IPS-18a (cell line): Measurements from ENCODE around the gene LMTK2.

Experiments used
- H3K27ac ChIP-seq: one replicate; pipeline ENCODE4 v1.5.1; 2013; ENCODE audit warnings: low read length
- H3K27me3 ChIP-seq: one replicate; pipeline ENCODE4 v1.6.1; 2013; ENCODE audit warnings: mild to moderate bottlenecking, low read length; ENCODE audit not compliant: control insufficient read depth, insufficient read depth
- H3K36me3 ChIP-seq: one replicate; pipeline ENCODE4 v1.6.1; 2013; ENCODE audit warnings: low read depth, low read length; ENCODE audit not compliant: control insufficient read depth
- H3K4me1 ChIP-seq: one replicate; pipeline ENCODE4 v1.6.1; 2013; ENCODE audit warnings: low read depth, low read length; ENCODE audit not compliant: control insufficient read depth
- H3K4me3 ChIP-seq: one replicate; pipeline ENCODE4 v1.5.1; 2013; ENCODE audit warnings: low read length
- H3K9ac ChIP-seq: one replicate; pipeline ENCODE4 v1.6.1; 2013; ENCODE audit warnings: mild to moderate bottlenecking, low read length, moderate library complexity
- H3K9me3 ChIP-seq: one replicate; pipeline ENCODE4 v1.6.1; 2013; ENCODE audit warnings: low read depth, low read length; ENCODE audit not compliant: control insufficient read depth

The LMTK2 gene

DNA sequence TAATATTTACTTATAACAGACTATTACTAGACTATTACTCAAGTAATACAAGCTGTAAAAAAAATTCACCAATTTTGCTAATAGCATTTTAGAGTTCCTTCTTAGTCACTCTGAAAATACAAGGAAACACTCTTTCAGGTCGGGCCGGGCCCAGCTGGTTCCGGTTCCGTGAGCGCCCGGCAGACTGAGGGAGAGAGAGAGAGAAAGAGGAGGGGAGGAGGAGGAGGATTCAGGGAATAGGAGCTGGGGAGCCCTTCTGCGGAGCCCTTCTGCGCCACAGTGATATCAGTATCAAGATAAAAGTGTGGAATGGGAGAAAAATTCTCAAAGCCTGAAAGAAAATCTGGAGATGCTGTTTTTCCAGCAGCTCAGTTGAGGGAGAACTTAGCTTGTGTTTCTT lies 74.1 kb downstream of the LMTK2 start:
- no peaks in the 10 kb centered on the region for H3K27me3 ChIP-seq
- H3K4me1 ChIP-seq: peaks cover 9% of the 10 kb centered on the region

GRCh38 chr7:98185101-98185500 lies 78.4 kb downstream of the LMTK2 start:
- Histone ChIP-seq H3K4me1 (peaks cover 9% of the 10 kb centered on the region), H3K27me3 (no peaks in the 10 kb centered on the region), H3K9me3 (no peaks in the 10 kb centered on the region), H3K4me3 (no peak overlapping the region), H3K36me3 (peaks cover 7% of the 10 kb centered on the region), H3K27ac (no peak overlapping the region), H3K9ac (no peak overlapping the region)

More for the DNA sequence above, 74.1 kb downstream of the LMTK2 start:
- Histone ChIP-seq H3K4me3 (no peak overlapping the region), H3K9me3 (no peaks in the 10 kb centered on the region), H3K36me3 (peaks cover 7% of the 10 kb centered on the region), H3K9ac (no peak overlapping the region), H3K27ac (no peak overlapping the region)

DNA sequence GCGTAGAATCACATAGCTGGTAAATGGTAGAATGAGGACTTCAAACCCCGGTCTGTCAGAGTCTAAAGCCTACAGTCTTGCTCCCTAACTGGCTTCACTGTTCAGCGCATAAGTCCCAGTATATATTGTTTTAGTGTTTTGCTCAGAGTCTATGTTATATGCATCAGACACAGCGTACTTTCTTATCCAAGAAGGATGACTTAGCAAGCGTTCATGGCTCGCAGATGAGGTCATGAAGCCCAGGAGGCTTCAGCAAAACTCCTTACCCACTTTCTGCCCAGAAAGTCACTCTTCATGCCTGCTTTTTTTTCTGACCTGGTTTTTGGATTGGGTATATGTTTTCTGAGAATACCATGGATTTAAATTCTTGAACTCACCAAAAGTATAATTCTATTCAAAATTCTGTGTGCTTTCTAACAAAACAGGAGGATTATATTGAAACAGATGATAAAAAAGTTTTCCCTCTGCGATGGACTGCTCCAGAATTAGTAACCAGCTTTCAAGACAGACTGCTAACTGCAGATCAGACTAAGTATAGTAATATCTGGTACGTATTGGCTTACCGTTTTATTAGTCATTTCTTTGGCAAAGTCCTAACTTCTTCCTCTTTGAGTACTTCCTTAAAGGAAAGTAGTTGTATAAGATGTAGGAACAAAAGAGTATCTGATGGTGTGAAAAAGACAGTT lies 79.9 kb downstream of the LMTK2 start:
- H3K27me3 ChIP-seq: no peaks in the 10 kb centered on the region
- H3K36me3 ChIP-seq: peaks cover 10% of the 10 kb centered on the region
- peaks cover 9% of the 10 kb centered on the region for H3K4me1 ChIP-seq
- no peaks in the 10 kb centered on the region for H3K9me3 ChIP-seq
- H3K9ac ChIP-seq: no peak overlapping the region
- no peak overlapping the region for H3K27ac ChIP-seq
- H3K4me3 ChIP-seq: no peak overlapping the region

- H3K4me3 ChIP-seq: no peak overlapping the region
- no peak overlapping the region for H3K27ac ChIP-seq
- no peak overlapping the region for H3K9ac ChIP-seq
- H3K36me3 ChIP-seq: peaks cover 14% of the 10 kb centered on the region
- H3K4me1 ChIP-seq: peaks cover 9% of the 10 kb centered on the region
- no peaks in the 10 kb centered on the region for H3K9me3 ChIP-seq
- no peaks in the 10 kb centered on the region for H3K27me3 ChIP-seq
Observed at GRCh38 chr7:98187138-98187502, 80.5 kb downstream of the LMTK2 start.

DNA sequence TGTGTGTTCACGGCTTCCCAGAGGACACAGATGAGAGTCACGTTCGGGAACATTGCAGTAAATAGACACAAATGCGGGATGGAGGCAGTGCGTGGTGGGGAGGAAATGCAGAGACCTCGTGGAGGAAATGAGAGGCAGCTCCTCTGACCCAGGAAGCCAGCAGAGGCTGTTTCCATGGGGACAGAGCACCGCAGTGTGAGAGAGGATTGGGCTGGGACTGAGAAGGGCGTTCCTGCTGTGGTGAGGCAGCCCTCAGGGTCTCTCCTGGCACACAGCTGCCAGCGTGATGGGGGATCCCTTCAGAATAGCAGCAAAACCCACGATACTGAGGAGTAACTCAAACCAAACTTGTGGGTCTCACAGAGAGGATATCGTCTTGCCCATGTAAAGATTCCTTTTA lies 82.9 kb downstream of the LMTK2 start:
- Histone ChIP-seq H3K4me1 (no peaks in the 10 kb centered on the region), H3K4me3 (no peak overlapping the region), H3K9me3 (no peaks in the 10 kb centered on the region), H3K27me3 (no peaks in the 10 kb centered on the region), H3K27ac (no peak overlapping the region), H3K9ac (no peak overlapping the region), H3K36me3 (peaks cover 28% of the 10 kb centered on the region)

- H3K4me1 ChIP-seq: no peaks in the 10 kb centered on the region
- H3K9ac ChIP-seq: no peak overlapping the region
- H3K27me3 ChIP-seq: no peaks in the 10 kb centered on the region
- H3K36me3 ChIP-seq: peaks cover 30% of the 10 kb centered on the region
- no peak overlapping the region for H3K4me3 ChIP-seq
- no peak overlapping the region for H3K27ac ChIP-seq
- no peaks in the 10 kb centered on the region for H3K9me3 ChIP-seq
Observed at GRCh38 chr7:98191668-98192431, 85.2 kb downstream of the LMTK2 start.

DNA sequence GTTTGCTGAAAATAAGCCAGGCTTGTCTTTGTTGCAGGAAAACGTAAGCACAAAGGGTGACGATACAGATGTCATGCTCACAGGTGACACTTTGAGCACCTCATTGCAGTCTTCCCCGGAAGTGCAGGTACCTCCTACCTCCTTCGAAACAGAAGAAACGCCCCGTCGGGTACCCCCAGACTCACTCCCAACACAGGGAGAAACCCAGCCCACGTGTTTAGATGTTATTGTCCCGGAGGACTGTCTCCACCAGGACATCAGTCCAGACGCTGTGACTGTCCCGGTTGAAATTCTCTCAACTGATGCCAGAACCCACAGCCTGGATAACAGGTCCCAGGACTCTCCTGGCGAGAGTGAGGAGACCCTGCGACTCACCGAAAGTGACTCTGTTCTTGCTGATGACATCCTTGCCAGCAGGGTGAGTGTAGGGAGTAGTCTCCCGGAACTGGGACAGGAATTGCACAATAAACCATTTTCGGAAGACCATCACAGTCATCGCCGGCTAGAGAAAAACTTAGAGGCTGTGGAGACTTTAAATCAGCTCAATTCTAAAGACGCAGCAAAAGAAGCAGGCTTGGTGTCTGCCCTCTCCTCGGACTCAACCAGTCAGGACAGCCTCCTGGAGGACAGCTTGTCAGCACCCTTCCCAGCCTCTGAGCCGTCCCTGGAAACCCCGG lies 86.3 kb downstream of the LMTK2 start:
- Histone ChIP-seq H3K9ac (no peak overlapping the region), H3K4me3 (no peak overlapping the region), H3K9me3 (no peaks in the 10 kb centered on the region), H3K27ac (no peak overlapping the region), H3K36me3 (peaks cover 25% of the 10 kb centered on the region), H3K27me3 (no peaks in the 10 kb centered on the region), H3K4me1 (no peaks in the 10 kb centered on the region)

DNA sequence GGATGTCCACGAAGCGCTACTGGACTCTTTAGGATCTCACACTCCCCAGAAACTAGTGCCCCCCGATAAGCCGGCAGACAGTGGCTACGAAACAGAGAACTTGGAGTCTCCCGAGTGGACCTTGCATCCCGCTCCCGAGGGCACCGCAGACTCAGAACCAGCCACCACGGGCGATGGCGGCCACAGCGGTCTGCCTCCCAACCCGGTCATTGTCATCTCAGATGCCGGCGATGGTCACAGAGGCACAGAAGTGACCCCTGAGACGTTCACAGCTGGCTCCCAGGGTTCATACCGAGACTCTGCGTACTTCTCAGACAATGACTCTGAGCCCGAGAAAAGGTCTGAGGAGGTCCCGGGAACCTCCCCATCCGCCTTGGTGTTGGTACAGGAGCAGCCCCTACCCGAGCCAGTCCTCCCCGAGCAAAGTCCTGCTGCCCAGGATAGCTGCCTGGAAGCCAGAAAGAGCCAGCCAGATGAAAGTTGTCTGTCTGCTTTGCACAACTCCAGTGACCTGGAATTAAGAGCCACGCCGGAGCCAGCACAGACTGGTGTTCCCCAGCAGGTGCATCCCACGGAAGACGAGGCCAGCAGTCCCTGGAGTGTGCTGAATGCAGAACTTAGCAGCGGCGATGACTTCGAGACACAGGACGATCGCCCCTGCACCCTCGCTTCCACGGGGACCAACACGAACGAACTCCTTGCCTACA lies 87.0 kb downstream of the LMTK2 start:
- Histone ChIP-seq H3K27ac (no peak overlapping the region), H3K36me3 (peaks cover 25% of the 10 kb centered on the region), H3K4me1 (no peaks in the 10 kb centered on the region), H3K9ac (no peak overlapping the region), H3K4me3 (no peak overlapping the region), H3K27me3 (no peaks in the 10 kb centered on the region), H3K9me3 (no peaks in the 10 kb centered on the region)

DNA sequence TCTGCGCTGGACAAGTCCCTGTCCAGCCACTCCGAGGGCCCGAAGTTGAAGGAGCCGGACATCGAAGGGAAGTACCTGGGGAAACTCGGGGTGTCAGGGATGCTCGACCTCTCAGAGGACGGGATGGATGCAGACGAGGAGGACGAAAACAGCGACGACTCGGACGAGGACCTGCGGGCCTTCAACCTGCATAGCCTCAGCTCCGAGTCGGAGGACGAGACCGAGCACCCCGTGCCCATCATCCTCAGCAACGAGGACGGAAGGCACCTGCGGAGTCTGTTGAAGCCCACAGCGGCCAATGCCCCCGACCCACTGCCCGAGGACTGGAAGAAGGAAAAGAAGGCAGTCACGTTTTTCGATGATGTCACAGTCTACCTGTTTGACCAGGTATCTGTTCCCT lies 87.5 kb downstream of the LMTK2 start:
- H3K9ac ChIP-seq: no peak overlapping the region
- H3K9me3 ChIP-seq: no peaks in the 10 kb centered on the region
- no peaks in the 10 kb centered on the region for H3K4me1 ChIP-seq
- no peak overlapping the region for H3K4me3 ChIP-seq
- no peak overlapping the region for H3K27ac ChIP-seq
- no peaks in the 10 kb centered on the region for H3K27me3 ChIP-seq
- H3K36me3 ChIP-seq: peaks cover 25% of the 10 kb centered on the region

DNA sequence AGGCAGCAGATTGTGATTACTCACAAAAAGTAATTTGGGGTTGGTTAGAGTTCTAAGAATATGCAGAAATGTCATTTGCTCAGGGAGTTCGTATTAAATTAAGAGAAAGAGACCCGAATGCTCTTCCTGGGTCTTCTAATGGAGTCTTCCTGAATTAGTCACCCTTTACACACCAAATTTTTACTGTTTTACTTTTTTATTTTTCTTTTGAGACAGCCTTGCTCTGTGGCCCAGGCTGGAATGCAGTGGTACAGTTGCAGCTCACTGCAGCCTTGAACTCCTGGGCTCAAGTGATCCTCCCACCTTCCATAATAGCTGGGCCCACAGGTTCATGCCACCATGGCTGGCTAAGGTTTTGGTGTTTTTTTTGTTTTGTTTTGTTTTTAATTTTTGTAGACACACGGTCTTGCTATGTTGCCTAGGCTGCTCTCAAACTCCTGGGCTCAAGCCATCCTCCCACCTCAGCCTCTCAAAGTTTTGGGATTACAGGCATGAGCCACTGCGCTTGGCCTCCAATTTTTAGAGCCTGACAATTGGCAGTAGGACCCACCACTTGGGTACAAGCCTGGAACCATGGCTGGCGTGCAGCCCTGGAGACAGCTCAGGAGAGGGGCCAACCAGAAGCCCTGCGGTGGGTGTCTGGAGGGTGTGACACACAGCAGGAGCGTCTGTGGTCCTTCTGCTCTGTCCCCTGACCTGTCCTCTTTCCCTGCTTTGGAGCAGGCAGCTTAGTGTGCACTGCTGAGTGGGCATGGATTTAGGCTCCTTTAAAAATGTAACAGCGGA lies 88.2 kb downstream of the LMTK2 start:
- no peak overlapping the region for H3K9ac ChIP-seq
- H3K27ac ChIP-seq: no peak overlapping the region
- peaks cover 25% of the 10 kb centered on the region for H3K36me3 ChIP-seq

More for the DNA sequence above, 88.2 kb downstream of the LMTK2 start:
- no peaks in the 10 kb centered on the region for H3K4me1 ChIP-seq
- no peak overlapping the region for H3K4me3 ChIP-seq
- H3K27me3 ChIP-seq: no peaks in the 10 kb centered on the region
- H3K9me3 ChIP-seq: no peaks in the 10 kb centered on the region
